GM19240 (cell line): ENCODE measurements around the gene VAT1.
A peak's percentile ranks its signal among the peaks of the same experiment; 100 is the strongest.

Experiments
- DNase-seq: peaks from one replicate; pipeline ENCODE4 v3.0.0; 2011; ENCODE audit warnings: low spot score; ENCODE audit not compliant: insufficient read length

VAT1 gene

DNA sequence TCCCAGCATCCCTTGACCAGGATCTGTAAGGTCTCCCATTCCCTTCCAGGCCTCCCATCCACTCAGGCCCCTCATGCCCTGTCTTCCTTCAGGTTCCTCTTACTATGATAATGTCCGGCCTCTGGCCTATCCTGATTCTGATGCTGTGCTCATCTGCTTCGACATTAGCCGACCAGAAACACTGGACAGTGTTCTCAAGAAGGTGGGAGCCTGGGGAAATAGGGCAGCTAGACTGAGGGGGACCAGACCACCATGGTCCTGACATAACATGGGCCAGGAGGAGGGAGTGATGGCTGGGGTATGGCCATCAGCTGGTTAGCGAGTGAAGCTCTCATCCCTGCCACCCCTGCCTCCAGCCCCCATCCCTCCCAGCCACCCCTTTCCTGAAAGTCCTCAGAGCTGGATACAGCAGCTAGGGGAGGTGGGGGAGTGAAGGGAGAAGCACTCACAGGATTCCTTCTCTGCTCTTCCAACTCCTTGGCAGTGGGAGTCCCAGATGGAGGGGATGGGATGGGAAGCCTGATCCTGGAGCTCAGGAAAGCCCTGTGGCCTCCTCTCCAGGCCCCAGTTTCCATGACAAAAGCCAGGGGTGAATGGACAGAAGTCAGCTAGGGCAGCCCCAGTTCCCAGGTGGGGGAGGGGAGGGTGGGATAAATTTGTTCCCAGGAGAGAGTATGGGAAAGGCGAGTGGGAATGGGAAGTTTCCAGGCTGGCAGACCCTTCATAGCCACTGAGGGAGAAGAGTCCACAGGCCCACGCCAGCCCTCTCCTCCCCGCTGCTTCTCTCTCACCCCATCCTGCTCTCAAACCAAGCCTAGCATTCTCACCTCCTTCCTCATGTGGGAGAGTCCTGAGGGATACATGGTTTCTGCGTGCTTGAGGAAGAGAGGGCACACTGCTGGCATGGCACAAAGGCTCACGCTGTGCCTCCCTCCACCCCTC is 5.2 kb upstream of the VAT1 start:
- no peak for DNase-seq

DNA sequence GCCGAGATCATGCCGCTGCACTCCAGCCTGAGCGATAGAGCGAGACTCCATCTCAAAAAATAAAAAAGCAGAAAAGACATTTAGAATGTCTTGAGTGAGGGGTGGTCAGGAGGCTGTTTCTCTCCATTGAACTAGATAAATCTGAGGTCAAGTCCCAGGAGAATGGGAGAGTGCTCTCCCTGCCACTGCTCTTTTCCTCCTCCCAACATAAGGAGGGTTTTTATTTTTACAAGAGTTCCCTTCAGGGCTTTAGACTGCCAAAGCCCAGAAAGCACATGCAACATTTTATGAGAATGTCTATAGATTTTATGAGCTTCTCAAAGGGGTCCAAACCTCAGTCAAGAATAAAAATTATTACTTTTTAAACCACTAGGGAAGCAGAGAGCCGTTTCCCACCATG is 4.4 kb upstream of the VAT1 start:
- DNase-seq = no peak

DNA sequence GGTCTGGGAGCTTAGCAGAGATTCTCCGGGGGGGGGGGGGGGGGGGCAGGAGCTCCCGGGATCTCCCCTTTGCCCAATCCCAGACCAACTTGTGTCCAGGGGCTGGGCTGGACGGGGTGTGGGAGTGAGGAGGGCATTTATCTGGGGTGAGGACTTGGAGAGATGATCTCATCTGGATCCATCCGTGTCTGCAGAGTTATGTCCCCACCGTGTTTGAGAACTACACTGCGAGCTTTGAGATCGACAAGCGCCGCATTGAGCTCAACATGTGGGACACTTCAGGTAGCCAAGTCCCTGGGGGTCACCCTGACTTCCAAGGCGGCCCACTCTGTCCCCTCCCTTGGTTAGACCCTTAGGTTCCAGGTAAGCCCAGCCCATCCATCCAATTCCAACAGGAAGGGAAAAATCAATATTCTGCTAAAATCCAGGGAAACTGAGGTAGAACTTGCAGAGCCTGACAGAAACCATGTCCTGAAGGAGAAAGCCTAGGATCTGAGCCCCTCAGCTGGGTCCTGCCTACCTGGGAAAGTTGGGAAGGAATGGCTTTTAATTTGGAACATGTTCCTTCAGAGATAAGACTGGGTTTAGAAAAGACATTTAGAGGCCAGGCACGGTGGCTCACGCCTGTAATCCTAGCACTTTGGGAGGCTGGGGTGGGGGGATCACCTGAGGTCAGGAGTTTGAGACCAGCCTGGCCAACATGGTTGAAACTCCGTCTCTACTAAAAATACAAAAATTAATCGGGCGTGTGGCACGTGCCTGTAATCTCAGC is 3.8 kb upstream of the VAT1 start:
- no peak for DNase-seq

DNA sequence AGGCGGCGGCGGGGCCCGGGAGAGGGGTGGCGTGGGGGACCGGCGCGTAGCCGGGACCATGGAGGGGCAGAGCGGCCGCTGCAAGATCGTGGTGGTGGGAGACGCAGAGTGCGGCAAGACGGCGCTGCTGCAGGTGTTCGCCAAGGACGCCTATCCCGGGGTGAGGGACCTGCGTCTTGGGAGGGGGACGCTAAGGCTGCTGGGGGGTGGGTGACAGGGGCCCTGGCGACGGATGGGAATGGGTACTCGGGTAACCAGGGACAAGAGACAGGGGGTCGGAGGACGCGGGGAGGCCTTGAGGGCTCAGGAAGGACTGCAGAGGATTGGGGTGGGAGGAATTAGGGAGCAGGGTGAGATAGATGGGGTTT is 3.1 kb upstream of the VAT1 start:
- no peak for DNase-seq

DNA sequence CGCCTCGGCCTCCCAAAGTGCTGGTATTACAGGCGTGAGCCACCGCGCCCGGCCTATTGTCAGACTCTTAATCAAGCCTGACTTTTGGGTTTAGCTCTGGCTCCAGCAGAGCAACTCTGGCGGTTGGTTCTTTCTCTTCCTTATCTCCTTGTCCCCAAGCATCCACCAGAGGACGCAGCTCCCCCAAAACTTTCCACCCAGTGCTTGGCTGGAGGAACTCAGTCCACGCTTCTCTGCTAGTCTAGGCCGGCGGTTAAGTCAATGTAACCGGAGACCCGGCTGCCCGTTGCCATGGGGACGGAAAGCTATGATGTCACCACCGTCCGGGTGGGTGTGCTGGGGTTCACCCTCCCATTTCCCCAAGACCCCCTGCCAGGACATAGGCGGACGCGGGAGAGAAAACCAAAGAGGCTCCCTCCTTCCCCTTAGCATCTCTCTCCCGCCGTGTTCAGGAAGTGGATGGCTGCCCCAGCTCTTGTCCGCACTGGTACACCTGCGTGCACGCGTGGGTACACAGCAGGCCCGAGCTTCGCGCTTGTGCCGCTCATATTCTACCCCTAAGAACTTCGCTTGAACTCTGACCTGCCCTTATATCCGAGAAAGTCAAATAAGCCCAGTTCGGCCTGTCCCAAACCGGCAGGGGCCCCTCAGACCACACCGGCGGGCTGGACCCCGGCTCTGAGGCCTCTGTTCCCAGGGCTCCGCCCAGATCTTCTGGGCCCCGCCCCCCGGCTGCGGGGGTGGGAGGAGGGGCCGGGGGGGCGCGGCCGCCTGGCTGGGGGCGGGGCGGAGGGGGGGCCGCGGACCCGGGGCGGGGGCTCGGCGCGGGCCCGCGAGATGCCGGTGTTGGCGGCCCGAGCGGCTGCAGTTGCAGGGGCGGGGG is 2.5 kb upstream of the VAT1 start, which contains the start of gene RND2:
Gene RND2 (plus strand): TSS at position 825 of the 883 bp plus-strand sequence. CDS start 117 bp downstream, outside the sequence.
- DNase-seq = peak; percentile 97

DNA sequence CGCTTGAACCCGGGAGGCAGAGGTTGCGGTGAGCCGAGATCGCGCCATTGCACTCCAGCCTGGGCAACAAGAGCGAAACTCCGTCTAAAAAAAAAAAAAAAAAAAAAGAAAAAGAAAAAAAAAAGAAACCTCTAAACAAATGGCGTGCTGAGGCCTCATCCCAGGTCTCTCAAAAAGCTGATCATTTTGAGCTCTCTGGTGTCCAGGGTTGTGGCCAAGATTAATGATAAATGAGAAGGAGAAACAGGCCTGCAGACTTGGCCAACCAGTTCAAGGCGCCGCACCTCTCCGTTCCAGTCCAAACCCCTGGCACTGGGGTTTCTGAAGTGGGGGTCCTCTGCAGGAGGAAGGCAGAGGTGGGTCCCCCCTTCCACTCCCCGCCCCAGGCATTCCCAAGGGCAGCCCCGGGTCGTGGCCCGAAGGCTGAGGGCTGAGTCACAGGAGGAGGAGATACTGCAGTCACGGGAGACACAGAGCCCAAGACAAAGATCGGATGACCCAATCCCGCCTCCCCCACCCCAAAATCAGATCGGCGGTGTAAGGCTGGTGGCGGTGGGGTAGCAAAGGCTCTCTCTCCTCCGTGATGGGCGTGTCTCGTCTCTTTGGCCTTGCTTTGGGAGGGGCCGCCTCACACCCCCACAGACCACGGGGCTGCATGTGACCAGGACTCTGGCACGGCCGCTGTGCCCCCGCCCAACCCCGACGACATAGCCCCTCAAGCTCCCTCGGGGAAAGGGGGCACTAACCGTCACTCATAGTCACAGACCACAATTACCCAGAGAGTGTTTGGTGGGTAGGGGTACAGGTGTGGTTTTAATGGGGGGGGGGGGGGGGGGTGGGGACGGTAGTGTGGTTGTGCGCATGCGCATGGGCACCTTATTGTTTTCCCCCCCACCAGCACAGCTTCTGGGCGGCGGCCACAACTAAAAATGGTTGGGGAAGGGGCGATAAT is 1.1 kb downstream of the VAT1 start:
- no peak for DNase-seq

DNA sequence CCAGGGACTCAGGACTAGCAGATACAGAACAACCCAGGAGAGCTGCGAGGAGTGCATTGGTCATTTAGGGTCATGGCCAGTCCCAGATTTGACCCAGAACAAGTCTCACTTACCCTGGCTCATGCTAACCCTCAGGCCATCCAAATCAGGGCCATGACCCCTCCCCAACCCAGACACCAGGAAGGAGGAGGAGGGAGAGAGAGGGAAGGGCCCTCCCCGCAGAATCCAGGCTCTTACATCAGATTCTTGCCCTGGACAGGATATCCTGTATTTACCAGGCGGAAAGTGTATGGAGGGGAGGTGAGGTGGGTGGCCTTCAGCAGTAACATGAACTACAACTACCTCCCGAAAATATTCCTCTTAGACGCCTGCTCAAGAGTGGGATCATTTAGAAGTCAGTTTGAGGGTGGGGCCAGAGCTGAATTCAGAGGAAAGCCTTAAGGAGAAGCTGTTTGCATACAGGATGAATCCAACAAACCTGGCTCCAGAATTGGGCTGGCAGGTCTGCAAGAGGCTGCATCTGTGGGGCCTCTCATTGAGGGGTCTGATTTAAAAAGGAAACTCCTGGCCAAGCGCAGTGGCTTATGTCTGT is 2.1 kb downstream of the VAT1 start:
- no peak for DNase-seq

DNA sequence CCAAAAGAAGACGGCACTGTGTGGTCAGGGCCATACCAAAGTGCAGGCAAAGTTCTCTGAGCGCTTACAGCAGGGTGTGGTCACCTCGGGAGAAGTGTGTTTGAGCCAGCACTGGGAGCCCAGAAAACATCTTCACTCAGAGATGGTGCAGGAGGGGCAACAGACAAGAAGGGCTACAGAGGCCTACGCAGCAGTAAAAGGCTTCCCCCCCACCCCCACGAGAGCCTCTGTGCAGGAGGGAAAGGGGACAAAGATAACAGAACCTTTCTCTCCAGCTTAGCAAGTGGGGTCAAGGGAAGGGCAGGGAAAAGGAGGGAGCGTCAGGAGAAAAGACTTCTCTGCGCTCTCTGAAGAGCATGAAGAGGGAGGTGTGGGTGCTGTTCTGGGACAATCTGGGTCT is 2.8 kb downstream of the VAT1 start:
- no peak for DNase-seq

DNA sequence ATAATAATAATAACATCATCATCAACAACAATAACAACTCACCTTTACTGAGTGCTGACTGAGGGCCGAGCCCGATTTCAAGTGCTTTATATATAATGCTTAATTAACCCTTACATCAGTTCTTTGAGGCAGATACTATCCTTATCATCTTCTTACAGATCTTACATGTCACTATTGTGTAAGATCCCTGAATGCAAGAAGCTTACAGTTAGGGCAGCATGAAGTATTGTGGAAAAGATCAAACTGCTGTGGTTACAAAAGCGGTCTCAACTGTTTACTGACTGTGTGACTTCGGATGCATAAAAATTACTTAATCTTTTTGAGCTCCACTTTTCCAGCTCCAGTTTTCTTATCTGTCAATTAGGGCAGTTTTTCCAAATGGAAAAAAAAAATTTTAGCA is 3.3 kb downstream of the VAT1 start:
- DNase-seq = no peak

DNA sequence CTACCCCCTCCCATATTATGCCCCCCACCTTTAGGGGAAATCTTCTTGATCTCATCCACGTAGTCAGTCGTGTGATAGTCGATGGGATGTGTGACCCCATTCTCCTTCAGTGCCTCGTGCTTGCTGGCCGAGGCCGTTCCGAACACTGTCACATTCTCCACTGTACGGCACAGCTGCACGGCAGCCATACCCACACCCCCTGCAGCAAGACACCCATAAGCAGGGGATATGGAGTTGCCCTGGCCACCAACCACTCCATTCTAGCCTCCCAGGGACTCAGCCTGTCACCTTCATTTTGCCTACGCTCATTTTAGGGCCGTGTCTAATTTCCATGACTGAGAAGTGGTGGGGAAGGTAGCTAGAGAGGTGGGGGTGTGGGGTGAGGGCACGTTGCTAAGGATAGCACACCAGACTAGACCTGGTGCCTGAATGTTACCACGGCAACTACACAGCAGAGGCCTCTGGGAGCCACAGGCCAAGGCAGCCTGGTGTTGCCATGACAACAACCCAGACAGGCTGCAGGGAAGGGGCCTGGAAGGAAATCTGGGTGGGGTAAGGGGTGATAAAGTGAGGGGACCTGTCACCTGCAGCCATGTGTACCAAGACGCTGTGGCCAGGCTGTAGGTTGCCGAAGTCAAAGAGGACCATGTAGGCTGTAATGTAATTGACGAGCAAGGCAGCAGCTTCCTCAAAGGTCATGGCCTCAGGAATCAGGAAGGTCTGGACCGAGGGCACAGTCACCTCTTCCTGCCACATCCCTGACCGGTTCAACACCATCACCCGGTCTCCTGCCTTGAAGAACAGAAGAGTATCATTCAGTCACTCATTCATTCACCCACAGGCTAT is 4.0 kb downstream of the VAT1 start:
- DNase-seq = no peak

DNA sequence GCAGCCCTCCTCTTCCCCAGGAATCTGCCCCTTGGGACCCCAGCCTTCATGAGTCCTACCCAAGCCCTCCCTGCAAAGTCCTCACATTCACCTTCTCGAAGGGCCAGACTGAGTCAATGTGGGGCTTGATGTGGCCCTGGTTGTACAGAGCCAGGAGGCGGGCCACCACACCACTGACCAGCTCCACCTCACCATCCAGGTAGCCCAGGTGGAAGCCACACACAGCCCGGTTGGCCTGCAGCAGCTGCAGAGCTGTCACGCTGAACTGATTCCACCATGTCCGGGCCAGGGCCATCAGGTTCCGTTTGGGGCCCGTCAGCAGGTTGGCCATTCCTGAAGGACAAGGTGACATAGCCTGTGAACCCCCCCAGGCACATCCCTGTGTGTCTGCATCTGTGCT is 6.0 kb downstream of the VAT1 start:
- no peak for DNase-seq

DNA sequence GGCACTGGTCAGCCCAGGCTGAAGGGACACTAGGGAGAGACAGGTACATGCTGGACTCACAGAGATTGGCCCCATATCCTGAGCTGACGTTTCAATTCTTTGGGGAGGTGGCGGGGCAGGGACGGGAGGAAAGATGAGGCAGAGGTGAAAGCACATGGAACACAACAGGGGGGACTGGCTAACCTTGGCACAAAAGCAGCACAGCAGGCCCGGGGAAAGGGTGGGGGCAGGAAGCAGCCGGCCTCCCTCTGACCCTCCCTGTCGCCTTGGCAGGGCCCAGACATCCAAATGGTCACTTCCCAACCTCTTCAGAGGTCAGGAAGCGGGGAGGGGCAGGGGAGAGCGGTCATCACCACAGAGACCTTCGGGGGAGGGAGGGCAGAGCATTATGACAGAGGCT is 6.6 kb downstream of the VAT1 start:
- no peak for DNase-seq

DNA sequence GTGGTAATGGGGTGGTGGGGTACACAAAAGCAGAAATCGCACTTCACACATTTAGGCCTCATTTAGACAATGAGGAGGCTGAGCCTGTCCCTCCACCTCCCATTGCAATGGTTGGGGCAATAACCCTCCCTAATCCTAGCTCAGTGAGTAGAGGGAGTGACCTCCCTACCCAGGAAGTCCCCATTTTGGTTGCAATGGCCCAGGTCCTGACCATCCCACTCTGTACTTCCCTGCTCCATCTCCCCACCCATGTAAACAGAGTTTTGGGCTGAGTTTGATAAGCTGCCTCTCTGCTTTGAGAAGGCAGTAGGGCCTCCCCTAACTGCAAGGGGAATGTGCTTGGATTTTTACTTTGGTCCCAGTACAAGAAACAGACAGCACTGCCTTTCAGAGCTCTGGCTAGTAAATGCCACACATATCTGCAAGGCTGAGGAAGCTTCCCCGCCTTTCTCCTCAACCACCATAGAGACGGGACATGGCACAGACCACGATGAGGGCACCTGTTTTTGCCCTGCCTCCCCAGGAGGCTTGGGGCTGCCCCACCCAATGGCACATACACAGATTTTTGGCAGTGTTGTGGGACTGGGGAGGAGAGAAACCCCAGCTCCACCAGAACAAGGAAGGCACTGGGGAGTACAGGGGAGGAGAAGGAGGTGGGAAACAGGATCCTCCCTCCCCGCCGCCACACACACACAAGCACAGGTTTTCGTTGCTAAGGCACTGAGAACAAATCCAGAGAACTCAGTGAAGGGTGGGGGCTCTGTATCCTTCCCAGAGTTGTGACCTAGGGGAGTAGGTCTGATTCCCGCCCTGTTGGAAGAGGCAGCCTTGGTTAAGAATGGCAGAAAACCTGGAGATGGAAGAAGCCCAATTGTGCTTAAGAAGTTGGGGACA is 7.3 kb downstream of the VAT1 start:
- no peak for DNase-seq

DNA sequence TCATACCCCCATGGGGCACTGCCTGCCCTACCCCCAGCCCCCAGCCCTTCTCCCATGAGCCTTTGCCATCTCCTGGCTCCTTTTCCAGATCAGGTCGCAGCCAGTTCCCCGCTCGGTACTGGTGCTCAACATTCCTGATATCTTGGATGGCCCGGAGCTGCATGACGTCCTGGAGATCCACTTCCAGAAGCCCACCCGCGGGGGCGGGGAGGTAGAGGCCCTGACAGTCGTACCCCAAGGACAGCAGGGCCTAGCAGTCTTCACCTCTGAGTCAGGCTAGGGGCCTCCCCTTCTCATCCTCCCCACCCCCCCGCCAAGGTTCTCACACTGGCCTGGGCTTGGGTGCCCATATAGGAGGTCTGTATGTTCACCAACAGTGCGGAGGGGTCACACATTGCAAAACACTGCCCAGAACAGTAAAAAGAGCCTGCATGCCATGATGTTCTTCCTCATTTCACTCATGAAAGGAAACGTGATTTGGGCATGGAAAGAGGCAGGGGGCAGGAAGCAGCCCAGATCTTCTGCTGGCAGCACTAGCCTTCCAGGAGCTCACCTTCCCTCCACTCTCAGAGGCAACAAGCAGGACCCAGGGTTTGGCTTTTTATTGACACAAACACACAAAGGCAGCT is 8.1 kb downstream of the VAT1 start:
- DNase-seq = no peak

DNA sequence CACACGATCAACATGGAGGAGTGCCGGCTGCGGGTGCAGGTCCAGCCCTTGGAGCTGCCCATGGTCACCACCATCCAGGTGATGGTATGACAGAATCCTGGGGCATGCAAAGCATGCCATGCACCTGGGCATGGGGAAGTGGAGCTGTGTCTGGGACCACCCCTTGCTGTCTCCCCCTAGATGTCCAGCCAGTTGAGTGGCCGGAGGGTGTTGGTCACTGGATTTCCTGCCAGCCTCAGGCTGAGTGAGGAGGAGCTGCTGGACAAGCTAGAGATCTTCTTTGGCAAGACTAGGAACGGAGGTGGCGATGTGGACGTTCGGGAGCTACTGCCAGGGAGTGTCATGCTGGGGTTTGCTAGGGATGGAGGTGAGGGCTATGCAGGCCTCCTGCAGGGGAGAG is 8.9 kb downstream of the VAT1 start:
- no peak for DNase-seq

DNA sequence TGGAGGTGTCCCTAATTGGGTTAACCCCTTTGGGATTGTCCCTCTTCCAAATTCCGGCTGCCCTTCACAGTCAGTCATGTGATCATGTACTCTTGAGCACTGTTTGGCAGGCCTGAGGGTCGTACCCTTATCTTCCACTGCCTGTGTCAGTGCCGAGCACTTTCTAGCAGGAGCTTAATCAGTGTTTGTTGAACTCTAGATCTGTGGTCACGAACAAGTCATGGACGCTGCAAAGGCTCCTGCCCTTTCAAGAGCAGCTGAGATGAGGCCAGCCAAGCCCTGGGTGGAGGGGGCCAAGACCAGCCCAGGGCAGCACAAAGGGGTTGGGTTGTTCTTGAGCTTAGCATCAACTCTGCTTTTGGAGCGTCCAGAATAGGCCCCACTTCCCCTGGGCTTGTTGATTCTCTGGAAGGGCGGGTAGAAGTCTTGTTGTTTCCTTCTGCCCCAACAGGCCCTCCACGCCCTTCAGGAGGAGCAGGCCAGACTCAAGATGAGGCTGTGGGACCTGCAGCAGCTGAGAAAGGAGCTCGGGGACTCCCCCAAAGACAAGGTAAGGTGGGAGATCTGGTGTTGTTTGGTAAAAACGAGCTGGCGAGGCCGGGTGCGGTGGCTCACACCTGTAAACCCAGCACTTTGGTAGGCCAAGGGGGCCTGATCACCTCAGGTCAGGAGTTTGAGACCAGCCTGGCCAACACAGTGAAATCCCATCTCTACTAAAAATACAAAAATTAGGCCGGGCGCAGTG is 10.3 kb downstream of the VAT1 start:
- DNase-seq = no peak
